BLaER1 treated with 17β-estradiol and CSF1 and Interleukin-3, amounts not matched to agents 10 nM and 100 nM (cell line): ENCODE measurements around the gene CCDC159.

Experiments
- H3K27ac ChIP-seq, 11 experiments: shearing (Covaris generic); formaldehyde crosslinking; 2 replicates each; pipeline ENCODE4 v1.8.1; 2022
- H3K27me3 ChIP-seq, 11 experiments: shearing (Covaris generic); formaldehyde crosslinking; 2 replicates each; pipeline ENCODE4 v1.8.1; 2022
- H3K36me3 ChIP-seq, 11 experiments: shearing (Covaris generic); formaldehyde crosslinking; 2 replicates each; pipeline ENCODE4 v1.8.1; 2022
- H3K4me1 ChIP-seq, 10 experiments: shearing (Covaris generic); formaldehyde crosslinking; 2 replicates each; pipeline ENCODE4 v1.8.1; 2022
- H3K4me2 ChIP-seq, 11 experiments: shearing (Covaris generic); formaldehyde crosslinking; 2 replicates each; pipeline ENCODE4 v1.8.1; 2022
- H3K4me3 ChIP-seq, 10 experiments: shearing (Covaris generic); formaldehyde crosslinking; 2 replicates each; pipeline ENCODE4 v1.8.1; 2022
- H3K9ac ChIP-seq, 11 experiments: shearing (Covaris generic); formaldehyde crosslinking; 2 replicates each; pipeline ENCODE4 v1.8.1; 2022
- H3K9me3 ChIP-seq, 11 experiments: shearing (Covaris generic); formaldehyde crosslinking; replicated peaks in 1 of 11; 2 replicates each; pipeline ENCODE4 v1.8.1; 2022
- H4K20me1 ChIP-seq, 11 experiments: shearing (Covaris generic); formaldehyde crosslinking; 2 replicates each; pipeline ENCODE4 v1.8.1; 2022
- Cebpa-rat ChIP-seq, 11 experiments: shearing (Covaris generic); IDR thresholded peaks; 2 replicates each; pipeline ENCODE4 v1.8.1; 2022

CCDC159 gene

DNA sequence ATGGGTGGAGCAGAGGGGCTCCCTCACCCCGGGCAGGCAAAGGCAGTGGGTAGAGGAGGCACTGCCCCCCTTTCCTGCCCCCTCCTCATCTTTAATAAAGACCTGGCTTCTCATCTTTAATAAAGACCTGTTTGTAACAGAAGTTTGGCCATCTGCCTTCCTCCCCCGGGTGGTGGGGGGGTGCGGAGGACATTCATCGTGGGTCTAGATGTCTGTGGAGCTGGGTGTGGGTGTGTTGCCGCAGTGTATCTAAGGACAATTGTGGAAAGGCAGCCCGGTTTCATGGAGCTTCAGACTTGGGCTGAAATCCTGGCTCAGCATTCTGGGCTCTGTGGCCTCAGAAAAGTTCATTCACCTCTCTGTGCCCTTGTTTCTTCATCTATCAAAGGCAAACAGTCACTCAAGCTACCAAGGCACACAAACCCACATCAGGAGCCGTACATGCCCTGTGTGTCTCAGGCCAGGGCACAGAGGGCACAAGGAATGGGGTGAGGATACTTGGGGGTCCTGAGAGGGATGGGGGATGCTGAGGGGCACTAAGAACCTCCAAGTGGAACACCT is 19.3 kb downstream of the CCDC159 start:
- Histone ChIP-seq H3K27me3 (no peaks in the 10 kb centered on the region), H3K4me3 (no peak overlapping the region), H3K4me2 (no peak overlapping the region), H4K20me1 (peaks cover 0 to 35% (median 0%) of the 10 kb centered on the region in 11 experiments; a peak in 5 of 22 replicates), H3K36me3 (peaks cover 0 to 71% (median 12%) of the 10 kb centered on the region in 11 experiments; a peak in 13 of 22 replicates), H3K27ac (no peak overlapping the region), H3K9me3 (no peaks in the 10 kb centered on the region), H3K9ac (no peak overlapping the region), H3K4me1 (no peaks in the 10 kb centered on the region; a peak in 2 of 20 replicates)
- no peak for TF ChIP-seq Cebpa-rat (IDR thresholded peaks at IDR 0.05)

DNA sequence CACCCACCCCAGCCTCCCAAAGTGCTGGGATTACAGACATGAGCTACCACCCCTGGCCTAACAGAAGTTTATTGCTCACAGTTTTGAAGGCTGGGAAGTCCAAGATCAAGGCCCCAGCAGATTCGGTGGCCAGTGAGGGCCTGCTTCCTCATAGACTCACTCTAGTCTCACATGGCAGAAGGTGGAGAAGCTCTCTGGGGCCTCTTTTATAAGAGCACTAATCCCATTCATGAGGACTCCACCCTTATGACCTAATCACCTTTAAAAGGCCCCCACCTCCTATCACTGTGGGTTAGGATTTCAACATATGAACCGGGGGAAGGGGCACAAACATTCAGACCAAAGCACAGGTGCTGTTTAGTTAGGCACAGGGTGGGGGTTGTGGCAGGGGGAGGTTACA is 21.2 kb downstream of the CCDC159 start:
- no peak overlapping the region for H3K4me2 ChIP-seq
- H3K9ac ChIP-seq = no peak overlapping the region
- peaks cover 0 to 52% (median 8%) of the 10 kb centered on the region in 11 experiments; a peak in 12 of 22 replicates for H3K36me3 ChIP-seq
- no peak overlapping the region for H3K27ac ChIP-seq
- H3K4me3 ChIP-seq = no peak overlapping the region
- H3K9me3 ChIP-seq = no peaks in the 10 kb centered on the region
- H3K27me3 ChIP-seq = no peaks in the 10 kb centered on the region
- H4K20me1 ChIP-seq = peaks cover 0 to 23% (median 0%) of the 10 kb centered on the region in 11 experiments; a peak in 3 of 22 replicates
- no peak for TF ChIP-seq Cebpa-rat (IDR thresholded peaks at IDR 0.05)
- no peaks in the 10 kb centered on the region; a peak in 2 of 20 replicates for H3K4me1 ChIP-seq

DNA sequence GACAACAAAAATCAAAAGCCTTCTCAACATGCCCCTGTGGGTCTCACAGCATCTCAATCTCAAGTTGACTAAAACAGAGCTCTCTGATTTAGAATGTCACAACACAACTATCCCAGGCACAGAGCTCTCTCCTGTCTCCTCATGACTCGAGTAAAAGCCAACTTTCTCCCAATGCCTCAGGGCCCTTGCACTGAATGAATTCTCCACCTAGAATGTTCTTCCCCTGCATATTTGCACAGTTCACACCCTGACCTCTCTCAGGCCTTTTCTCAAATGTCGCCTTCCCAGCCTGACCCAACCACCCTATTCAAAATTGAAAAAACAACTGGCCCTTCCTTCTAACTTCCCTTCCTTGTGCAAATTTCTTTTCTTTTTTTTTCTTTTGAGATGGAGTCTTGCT is 24.4 kb downstream of the CCDC159 start:
- H3K4me2 ChIP-seq = no peak overlapping the region
- no peak for TF ChIP-seq Cebpa-rat (IDR thresholded peaks at IDR 0.05)
- peaks cover 0 to 11% (median 0%) of the 10 kb centered on the region in 11 experiments; a peak in 1 of 22 replicates for H4K20me1 ChIP-seq

DNA sequence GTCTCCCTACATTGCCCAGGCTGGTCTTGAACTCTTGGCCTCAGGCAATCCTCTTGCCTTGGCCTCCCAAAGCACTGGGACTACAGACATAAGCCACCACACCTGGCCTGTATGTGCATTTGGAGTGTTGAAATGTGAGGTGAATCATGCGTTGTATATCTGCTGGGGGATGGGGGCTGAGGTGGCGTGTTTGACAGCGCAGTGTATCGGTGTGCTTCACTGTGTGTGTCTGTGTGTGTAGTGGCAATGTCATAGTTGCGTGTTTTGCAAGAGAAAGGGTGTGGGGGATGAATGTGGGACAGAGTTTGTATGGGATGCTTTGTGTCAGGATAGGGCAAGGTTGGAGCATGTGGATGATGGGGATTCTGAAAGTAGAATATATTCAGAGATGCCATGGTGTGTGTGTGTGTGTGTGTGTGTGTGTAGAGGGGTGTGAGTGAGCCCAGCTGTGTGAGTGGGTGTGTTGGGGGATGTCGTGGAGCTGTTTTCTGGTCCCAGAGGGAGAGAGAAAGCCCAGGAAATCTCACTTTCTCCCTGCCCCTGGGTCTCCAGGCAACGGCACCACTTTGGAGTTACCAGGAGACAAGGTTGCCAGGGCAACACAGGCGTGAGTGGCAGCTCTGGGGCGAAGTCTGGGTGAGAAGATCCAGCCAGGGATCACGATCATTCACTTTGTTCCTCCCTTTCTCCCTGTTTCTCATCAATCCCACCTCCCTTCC is 27.0 kb downstream of the CCDC159 start:
- H3K9ac ChIP-seq = peak overlapping the region in 4 of 11 experiments; percentile 15 to 94 (median 92); a peak in 4 of 22 replicates
- no peak for TF ChIP-seq Cebpa-rat (IDR thresholded peaks at IDR 0.05)
- H3K4me3 ChIP-seq = peak overlapping the region in 3 of 10 experiments; percentile 68 to 70 (median 69); a peak in 2 of 20 replicates

More for the DNA sequence above, 24.4 kb downstream of the CCDC159 start:
- Histone ChIP-seq H3K36me3 (peaks cover 0 to 20% (median 5%) of the 10 kb centered on the region in 11 experiments; a peak in 10 of 22 replicates), H3K27me3 (no peaks in the 10 kb centered on the region), H3K4me1 (peaks cover 11 to 22% (median 19%) of the 10 kb centered on the region in 10 experiments), H3K9me3 (no peaks in the 10 kb centered on the region), H3K27ac (no peak overlapping the region), H3K9ac (no peak overlapping the region), H3K4me3 (no peak overlapping the region)

DNA sequence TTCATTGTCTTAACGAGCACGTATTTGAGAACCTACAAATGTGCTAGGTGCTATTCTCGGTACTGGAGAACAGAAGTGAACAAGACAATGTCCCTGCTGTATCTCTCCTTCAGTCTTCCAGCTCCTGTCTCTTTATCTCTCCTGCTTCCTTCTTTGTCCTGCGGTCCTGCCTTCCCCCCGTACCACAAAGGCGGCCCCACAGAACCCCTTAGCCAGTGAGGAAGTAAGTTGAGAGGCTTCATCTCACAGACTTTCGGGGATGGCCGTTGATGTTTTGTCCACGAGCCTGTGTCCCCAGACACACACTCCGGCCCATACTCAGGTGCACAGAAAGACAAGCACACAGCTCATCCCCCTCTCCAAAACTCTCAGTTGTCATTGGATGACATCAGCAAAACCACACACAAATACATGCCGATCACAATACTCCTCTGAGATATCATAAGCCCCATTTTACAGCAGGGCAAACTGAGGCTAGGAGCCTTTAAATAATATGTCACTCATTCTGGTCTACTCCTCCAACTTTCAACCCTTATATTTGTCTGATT is 27.6 kb downstream of the CCDC159 start:
- H3K27me3 ChIP-seq = no peaks in the 10 kb centered on the region
- H3K9me3 ChIP-seq = no peaks in the 10 kb centered on the region
- H3K4me3 ChIP-seq = peak overlapping the region; percentile 59 to 76 (median 68)
- no peak for TF ChIP-seq Cebpa-rat (IDR thresholded peaks at IDR 0.05)
- peak overlapping the region; percentile 71 to 99 (median 87) for H3K4me2 ChIP-seq
- peaks cover 43 to 54% (median 50%) of the 10 kb centered on the region in 10 experiments for H3K4me1 ChIP-seq
- peak overlapping the region in 9 of 11 experiments; percentile 85 to 96 (median 93); a peak in 15 of 22 replicates for H3K27ac ChIP-seq
- peak overlapping the region; percentile 6 to 94 (median 89); a peak in 16 of 22 replicates for H3K9ac ChIP-seq
- H4K20me1 ChIP-seq = peaks cover 0 to 8% (median 0%) of the 10 kb centered on the region in 11 experiments; a peak in 1 of 22 replicates
- peaks cover 0 to 16% (median 0%) of the 10 kb centered on the region in 11 experiments; a peak in 3 of 22 replicates for H3K36me3 ChIP-seq

More for the DNA sequence above, 27.0 kb downstream of the CCDC159 start:
- Histone ChIP-seq H3K27me3 (no peaks in the 10 kb centered on the region), H4K20me1 (peaks cover 0 to 8% (median 0%) of the 10 kb centered on the region in 11 experiments; a peak in 1 of 22 replicates), H3K36me3 (peaks cover 0 to 9% (median 0%) of the 10 kb centered on the region in 11 experiments; a peak in 2 of 22 replicates), H3K27ac (peak overlapping the region in 4 of 11 experiments; percentile 2 to 96 (median 94); a peak in 4 of 22 replicates), H3K4me1 (peaks cover 37 to 48% (median 45%) of the 10 kb centered on the region in 10 experiments), H3K9me3 (no peaks in the 10 kb centered on the region), H3K4me2 (peak overlapping the region; percentile 71 to 99 (median 87))

DNA sequence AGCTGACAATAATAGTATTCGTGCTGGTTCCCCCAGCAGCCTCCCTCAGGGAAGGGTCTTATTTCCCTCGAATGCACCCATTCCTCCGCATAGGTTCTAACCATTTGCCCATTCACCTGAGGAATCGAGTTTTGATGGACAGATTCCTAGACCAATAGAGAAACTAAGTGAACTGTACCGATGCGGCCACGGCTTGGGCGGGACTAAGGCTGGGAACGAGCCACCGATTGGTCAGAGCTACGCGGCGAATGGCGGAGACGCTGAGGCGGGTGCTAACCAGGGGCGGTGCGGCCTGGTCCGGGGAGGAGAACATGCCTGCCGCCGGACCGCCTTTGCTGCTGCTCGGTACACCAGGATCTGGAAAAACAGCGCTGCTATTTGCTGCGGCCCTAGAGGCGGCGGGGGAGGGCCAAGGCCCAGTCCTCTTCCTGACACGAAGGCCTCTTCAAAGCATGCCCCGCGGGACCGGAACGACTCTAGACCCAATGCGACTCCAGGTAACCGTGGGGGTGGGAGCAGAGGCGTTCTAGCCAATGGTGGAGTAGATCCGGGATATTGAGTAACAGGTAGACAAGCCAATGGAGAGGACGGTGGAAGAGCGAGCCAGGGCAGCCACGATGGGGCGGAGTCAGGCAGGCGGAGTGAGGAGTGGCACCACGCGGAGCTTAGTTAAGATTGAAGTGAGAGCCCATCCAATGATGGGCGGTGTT is 28.3 kb downstream of the CCDC159 start, which contains the start of gene SWSAP1:
TSS of gene SWSAP1 (plus strand) at position 234 of the 710 bp plus-strand sequence. CDS start at position 249, 15 bp downstream.
- Histone ChIP-seq H3K9me3 (no peaks in the 10 kb centered on the region), H3K4me1 (peaks cover 43 to 56% (median 52%) of the 10 kb centered on the region in 10 experiments), H3K4me3 (peak within 1 kb of the TSS; percentile 59 to 76 (median 68)), H3K27ac (peak within 1 kb of the TSS; percentile 73 to 96 (median 91)), H3K9ac (peak within 1 kb of the TSS; percentile 76 to 94 (median 89)), H3K4me2 (peak within 1 kb of the TSS; percentile 95 to 100 (median 99)), H3K27me3 (no peaks in the 10 kb centered on the region), H3K36me3 (peaks cover 0 to 16% (median 0%) of the 10 kb centered on the region in 11 experiments; a peak in 3 of 22 replicates), H4K20me1 (0 out of 22 replicates have a peak, but pooled peaks cover 0 to 6% (median 0%) of the 10 kb centered on the region in 11 experiments)
- TF ChIP-seq Cebpa-rat (IDR thresholded peaks at IDR 0.05) = peak in 1 of 11 experiments; percentile 31; a peak in 1 of 22 replicates

DNA sequence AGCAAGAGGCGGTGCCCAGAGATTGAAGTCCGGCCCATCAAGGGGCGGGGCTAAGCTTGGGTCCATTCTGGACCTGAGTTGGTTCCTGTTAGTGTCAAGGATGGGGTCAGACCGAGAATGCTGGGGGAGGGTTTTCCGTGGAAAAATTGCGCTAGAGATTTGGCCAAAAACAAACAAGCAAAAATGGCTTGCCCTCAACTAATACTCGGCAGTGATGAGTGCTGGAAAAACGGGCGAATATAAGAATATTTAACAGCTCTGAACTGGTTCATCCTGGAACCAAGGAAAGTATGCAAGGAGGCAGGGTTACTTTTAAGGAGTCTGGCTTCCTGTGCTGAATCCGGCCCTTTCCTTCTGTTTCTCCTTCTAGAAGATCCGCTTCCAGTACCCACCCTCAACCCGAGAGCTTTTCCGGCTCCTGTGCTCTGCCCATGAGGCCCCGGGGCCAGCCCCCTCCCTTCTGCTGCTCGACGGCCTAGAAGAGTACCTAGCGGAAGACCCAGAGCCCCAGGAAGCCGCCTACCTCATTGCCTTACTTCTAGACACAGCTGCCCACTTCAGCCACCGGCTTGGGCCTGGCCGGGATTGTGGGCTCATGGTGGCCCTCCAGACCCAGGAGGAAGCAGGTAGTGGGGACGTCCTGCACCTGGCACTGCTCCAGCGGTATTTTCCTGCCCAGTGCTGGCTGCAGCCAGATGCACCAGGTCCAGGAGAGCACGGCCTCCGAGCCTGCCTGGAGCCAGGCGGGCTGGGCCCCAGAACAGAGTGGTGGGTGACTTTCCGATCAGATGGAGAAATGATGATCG is 29.0 kb downstream of the CCDC159 start:
- Histone ChIP-seq H3K4me2 (peak overlapping the region; percentile 95 to 100 (median 99)), H3K9me3 (no peaks in the 10 kb centered on the region), H4K20me1 (0 out of 22 replicates have a peak, but pooled peaks cover 0 to 6% (median 0%) of the 10 kb centered on the region in 11 experiments), H3K27me3 (no peaks in the 10 kb centered on the region), H3K4me3 (peak overlapping the region; percentile 59 to 76 (median 68)), H3K4me1 (peaks cover 48 to 63% (median 56%) of the 10 kb centered on the region in 10 experiments), H3K9ac (peak overlapping the region; percentile 76 to 94 (median 89)), H3K36me3 (peaks cover 0 to 21% (median 0%) of the 10 kb centered on the region in 11 experiments; a peak in 3 of 22 replicates), H3K27ac (peak overlapping the region; percentile 49 to 96 (median 91))
- TF ChIP-seq Cebpa-rat (IDR thresholded peaks at IDR 0.05) = no peak
